Measurements from ENCODE around the gene SPACA6.
A peak's percentile ranks its signal among the peaks of the same experiment; 100 is the strongest.

SPACA6 gene

DNA sequence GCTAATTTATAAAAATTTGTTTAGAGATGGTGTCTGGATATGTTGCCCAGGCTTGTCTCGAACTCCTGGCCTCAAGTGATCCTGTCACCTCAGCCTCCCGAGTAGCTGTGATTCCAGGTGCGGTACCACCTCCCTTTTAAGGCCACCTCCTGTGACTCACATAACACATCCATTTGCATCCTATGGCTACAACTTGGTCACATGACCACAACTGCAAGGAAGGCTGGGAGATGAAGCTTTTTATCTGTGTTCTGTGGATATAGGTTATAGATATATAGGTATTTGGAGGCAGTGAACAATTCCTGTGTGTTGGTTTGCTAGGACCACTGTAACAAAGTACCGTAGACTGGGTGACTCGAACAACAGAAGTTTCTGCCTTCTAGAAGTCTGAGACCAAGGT, 6.0 kb downstream of the SPACA6 start:
- no peak for FAIRE-seq
- no peak for DNase-seq (ENCODE audit: insufficient read length)
- TF ChIP-seq POLR2AphosphoS5 (IDR thresholded peaks at IDR 0.05; ENCODE audit: low read depth, low read length): no peak
- no peak for TF ChIP-seq POLR2A (IDR thresholded peaks at IDR 0.05; ENCODE audit: low read depth, low read length)
- no peak for TF ChIP-seq TAF1 (IDR thresholded peaks at IDR 0.05; ENCODE audit: borderline replicate concordance, low read depth, low read length)

GRCh38 chr19:51701468-51702100, 8.5 kb downstream of the SPACA6 start:
- DNase-seq (ENCODE audit: insufficient read length): no peak

GRCh38 chr19:51702103-51702824, 9.1 kb downstream of the SPACA6 start:
- TF ChIP-seq TAF1 (IDR thresholded peaks at IDR 0.05; ENCODE audit: borderline replicate concordance, low read depth, low read length): no peak
- TF ChIP-seq POLR2A (IDR thresholded peaks at IDR 0.05; ENCODE audit: low read depth, low read length): no peak
- no peak for TF ChIP-seq POLR2AphosphoS5 (IDR thresholded peaks at IDR 0.05; ENCODE audit: low read depth, low read length)
- FAIRE-seq (no peak), DNase-seq (ENCODE audit: insufficient read length) (no peak)

More at GRCh38 chr19:51701468-51702100, 8.5 kb downstream of the SPACA6 start:
- TF ChIP-seq POLR2A (IDR thresholded peaks at IDR 0.05; ENCODE audit: low read depth, low read length) (no peak), TAF1 (IDR thresholded peaks at IDR 0.05; ENCODE audit: borderline replicate concordance, low read depth, low read length) (no peak), POLR2AphosphoS5 (IDR thresholded peaks at IDR 0.05; ENCODE audit: low read depth, low read length) (no peak)
- FAIRE-seq: no peak

DNA sequence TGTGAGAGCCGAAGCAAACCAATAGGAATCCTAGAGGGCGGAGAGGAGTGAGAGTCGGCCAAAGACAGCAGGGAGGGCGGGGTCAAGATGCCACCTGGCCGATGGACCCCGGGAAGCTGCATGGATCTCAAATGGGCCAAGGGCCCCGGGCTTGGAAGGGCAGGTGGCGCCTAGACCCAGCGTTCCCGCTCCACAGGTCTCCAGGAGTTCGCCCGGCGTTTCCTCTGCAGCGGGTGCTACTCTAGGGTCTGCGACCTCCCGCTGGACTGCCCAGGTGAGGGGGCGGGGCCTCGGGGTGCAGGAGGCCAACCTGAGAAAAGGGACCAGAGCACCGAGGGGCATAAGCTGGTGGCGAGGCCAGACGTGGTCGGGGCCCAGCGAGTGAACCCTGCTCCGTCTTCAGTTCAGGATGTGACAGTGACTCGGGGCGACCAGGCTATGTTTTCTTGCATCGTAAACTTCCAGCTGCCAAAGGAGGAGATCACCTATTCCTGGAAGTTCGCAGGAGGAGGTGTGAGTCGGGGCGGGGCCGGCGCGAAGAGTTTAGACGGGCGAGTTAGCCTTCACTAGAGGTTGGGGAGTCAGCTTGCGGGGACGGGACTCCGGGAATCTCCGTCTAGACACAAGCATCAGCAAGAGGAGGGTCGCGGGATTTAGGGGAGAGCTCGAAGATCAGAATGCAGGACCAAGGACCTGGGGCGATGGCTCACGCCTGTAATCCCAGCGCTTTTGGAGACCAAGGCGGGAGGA, 9.9 kb downstream of the SPACA6 start:
- FAIRE-seq (no peak), DNase-seq (ENCODE audit: insufficient read length) (no peak)
- no peak for TF ChIP-seq POLR2AphosphoS5 (IDR thresholded peaks at IDR 0.05; ENCODE audit: low read depth, low read length)
- TF ChIP-seq POLR2A (IDR thresholded peaks at IDR 0.05; ENCODE audit: low read depth, low read length): no peak

- peak; percentile 99 for FAIRE-seq
Observed at GRCh38 chr19:51703575-51704515, 10.7 kb downstream of the SPACA6 start.

DNA sequence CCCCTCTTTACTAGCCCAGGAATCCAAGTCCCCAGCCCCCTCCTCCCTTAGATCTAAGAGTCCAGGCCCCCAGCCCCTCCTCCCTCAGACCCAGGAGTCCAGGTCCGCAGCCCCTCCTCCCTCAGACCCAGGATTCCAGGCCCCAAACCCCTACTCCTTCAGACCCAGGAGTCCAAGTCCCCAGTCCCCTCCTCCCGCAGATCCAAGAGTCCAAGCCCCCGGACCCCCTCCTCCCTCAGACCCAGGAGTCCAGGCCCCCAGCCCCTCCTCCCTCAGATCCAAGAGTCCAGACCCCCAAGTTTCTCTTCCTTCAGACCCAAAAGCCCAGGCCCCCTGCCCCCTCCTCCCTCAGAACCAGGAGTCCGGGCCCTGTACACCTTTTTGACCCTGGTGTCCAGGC, 11.5 kb downstream of the SPACA6 start:
- TF ChIP-seq POLR2AphosphoS5 (IDR thresholded peaks at IDR 0.05; ENCODE audit: low read depth, low read length) (no peak), POLR2A (IDR thresholded peaks at IDR 0.05; ENCODE audit: low read depth, low read length) (no peak), TAF1 (IDR thresholded peaks at IDR 0.05; ENCODE audit: borderline replicate concordance, low read depth, low read length) (no peak)
- no peak for DNase-seq (ENCODE audit: insufficient read length)
- no peak for FAIRE-seq

More at GRCh38 chr19:51703575-51704515, 10.7 kb downstream of the SPACA6 start:
- peak; percentile 84 for TF ChIP-seq TAF1 (IDR thresholded peaks at IDR 0.05; ENCODE audit: borderline replicate concordance, low read depth, low read length)
- peak; percentile 91 for TF ChIP-seq POLR2AphosphoS5 (IDR thresholded peaks at IDR 0.05; ENCODE audit: low read depth, low read length)
- peak; percentile 97 for TF ChIP-seq POLR2A (IDR thresholded peaks at IDR 0.05; ENCODE audit: low read depth, low read length)
- DNase-seq (ENCODE audit: insufficient read length): peak; percentile 97

GRCh38 chr19:51706296-51706695, 13.2 kb downstream of the SPACA6 start:
- TF ChIP-seq TAF1 (IDR thresholded peaks at IDR 0.05; ENCODE audit: borderline replicate concordance, low read depth, low read length) (no peak), POLR2AphosphoS5 (IDR thresholded peaks at IDR 0.05; ENCODE audit: low read depth, low read length) (no peak), POLR2A (IDR thresholded peaks at IDR 0.05; ENCODE audit: low read depth, low read length) (no peak)
- DNase-seq (ENCODE audit: insufficient read length): no peak
- no peak for FAIRE-seq

GRCh38 chr19:51706885-51707284, 13.8 kb downstream of the SPACA6 start:
- TF ChIP-seq TAF1 (IDR thresholded peaks at IDR 0.05; ENCODE audit: borderline replicate concordance, low read depth, low read length) (no peak), POLR2A (IDR thresholded peaks at IDR 0.05; ENCODE audit: low read depth, low read length) (no peak), POLR2AphosphoS5 (IDR thresholded peaks at IDR 0.05; ENCODE audit: low read depth, low read length) (no peak)
- no peak for DNase-seq (ENCODE audit: insufficient read length)
- FAIRE-seq: no peak

DNA sequence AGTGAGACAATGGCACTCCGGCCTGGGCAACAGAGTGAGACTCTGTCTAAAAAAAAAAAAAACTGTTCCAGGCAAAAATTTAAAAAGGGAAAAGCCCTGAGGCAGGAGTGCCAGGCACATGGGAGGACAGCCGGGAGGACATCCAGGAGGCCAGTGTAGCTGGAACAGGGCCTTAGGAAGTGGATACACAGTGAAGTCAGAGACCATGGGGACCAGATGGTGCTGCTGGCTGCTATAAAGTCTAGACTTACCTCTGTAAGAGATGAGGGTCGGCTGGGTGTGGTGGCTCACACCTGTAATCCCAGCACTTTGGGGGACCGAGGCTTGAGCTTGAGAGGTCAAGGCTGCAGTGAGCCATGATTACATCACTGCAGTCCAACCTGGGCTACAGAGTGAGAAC, 15.7 kb downstream of the SPACA6 start:
- FAIRE-seq (no peak), DNase-seq (ENCODE audit: insufficient read length) (no peak)
- TF ChIP-seq TAF1 (IDR thresholded peaks at IDR 0.05; ENCODE audit: borderline replicate concordance, low read depth, low read length): no peak
- no peak for TF ChIP-seq POLR2AphosphoS5 (IDR thresholded peaks at IDR 0.05; ENCODE audit: low read depth, low read length)
- TF ChIP-seq POLR2A (IDR thresholded peaks at IDR 0.05; ENCODE audit: low read depth, low read length): no peak

GRCh38 chr19:51709575-51709974, 16.4 kb downstream of the SPACA6 start:
- DNase-seq (ENCODE audit: insufficient read length) (no peak), FAIRE-seq (no peak)
- TF ChIP-seq POLR2A (IDR thresholded peaks at IDR 0.05; ENCODE audit: low read depth, low read length) (no peak), POLR2AphosphoS5 (IDR thresholded peaks at IDR 0.05; ENCODE audit: low read depth, low read length) (no peak), TAF1 (IDR thresholded peaks at IDR 0.05; ENCODE audit: borderline replicate concordance, low read depth, low read length) (no peak)

GRCh38 chr19:51710163-51710562, 17.0 kb downstream of the SPACA6 start:
- no peak for FAIRE-seq

More at GRCh38 chr19:51710163-51710562, 17.0 kb downstream of the SPACA6 start:
- no peak for DNase-seq (ENCODE audit: insufficient read length)
- no peak for TF ChIP-seq POLR2A (IDR thresholded peaks at IDR 0.05; ENCODE audit: low read depth, low read length)
- no peak for TF ChIP-seq TAF1 (IDR thresholded peaks at IDR 0.05; ENCODE audit: borderline replicate concordance, low read depth, low read length)
- no peak for TF ChIP-seq POLR2AphosphoS5 (IDR thresholded peaks at IDR 0.05; ENCODE audit: low read depth, low read length)

Measured in GM12892 (cell line).